Mucosa of descending colon (tissue), 3 donors: ENCODE data around the gene LRRK1. TPM values are rescaled to one million over a fixed set of nuclear protein-coding genes. Genes with fewer than 3 reads are reported as not detected.

Experiments used
- ATAC-seq: fragments of 200-7000 bp; cut with Tn5 transposase; one replicate; pipeline ENCODE4 v1.9.1; 2020; ENCODE audit warnings: mild to moderate bottlenecking, moderate library complexity
- DNase-seq, 3 donors: peaks; one replicate each; pipeline ENCODE4 v3.0.0-alpha.2; 2020
- H3K36me3 ChIP-seq: fragments of 200-600 bp; one replicate; pipeline ENCODE4 v1.8.0; 2021; ENCODE audit warnings: low read depth, mild to moderate bottlenecking
- H3K4me1 ChIP-seq: fragments of 200-600 bp; one replicate; pipeline ENCODE4 v1.8.0; 2021; ENCODE audit warnings: low read depth, mild to moderate bottlenecking
- H3K4me3 ChIP-seq: fragments of 200-600 bp; one replicate; pipeline ENCODE4 v1.8.0; 2021; ENCODE audit warnings: mild to moderate bottlenecking
- H3K9me3 ChIP-seq: fragments of 200-600 bp; one replicate; pipeline ENCODE4 v1.8.0; 2021; ENCODE audit warnings: mild to moderate bottlenecking
- intact Hi-C, 2 donors: fragments of 100-400 bp; cut with DNase I in 1 of 2; cut with micrococcal nuclease in 1 of 2; formaldehyde crosslinking; loops; one replicate each; pipeline versions ENCODE4 v1.11.0 to v1.11.1; 2022; cut with DNase I, micrococcal nuclease
- total RNA-seq, 3 donors: library from RNA; stranded (reverse); fragmentation: NEBNext Ultra II Directional in 2 of 3; extraction: Animal tissue kit (Norgen Biotek cat#: 25700) in 2 of 3; gene quantifications; one replicate each; pipeline versions ENCODE4 v1.2.1 to v1.2.4, GENCODE V29; 2021 to 2023
- TF ChIP-seq, protein P1 (sequence below): fragments of 200-600 bp; IDR thresholded peaks from one replicate; pipeline ENCODE4 v1.8.0; 2022; ENCODE audit warnings: antibody characterized with exemption, mild to moderate bottlenecking
- donor health status: DM: no; HTN: no; CAD: no; lungs with moderate emphysema.
- donor health status: DM: no; HTN: no; CAD: no.
- donor health status: DM: no; HTN: yes; CAD: no.

The LRRK1 gene
- total RNA-seq, 3 donors from 2014 or later, result 43.7 to 60.1 (median 50.6) TPM

DNA sequence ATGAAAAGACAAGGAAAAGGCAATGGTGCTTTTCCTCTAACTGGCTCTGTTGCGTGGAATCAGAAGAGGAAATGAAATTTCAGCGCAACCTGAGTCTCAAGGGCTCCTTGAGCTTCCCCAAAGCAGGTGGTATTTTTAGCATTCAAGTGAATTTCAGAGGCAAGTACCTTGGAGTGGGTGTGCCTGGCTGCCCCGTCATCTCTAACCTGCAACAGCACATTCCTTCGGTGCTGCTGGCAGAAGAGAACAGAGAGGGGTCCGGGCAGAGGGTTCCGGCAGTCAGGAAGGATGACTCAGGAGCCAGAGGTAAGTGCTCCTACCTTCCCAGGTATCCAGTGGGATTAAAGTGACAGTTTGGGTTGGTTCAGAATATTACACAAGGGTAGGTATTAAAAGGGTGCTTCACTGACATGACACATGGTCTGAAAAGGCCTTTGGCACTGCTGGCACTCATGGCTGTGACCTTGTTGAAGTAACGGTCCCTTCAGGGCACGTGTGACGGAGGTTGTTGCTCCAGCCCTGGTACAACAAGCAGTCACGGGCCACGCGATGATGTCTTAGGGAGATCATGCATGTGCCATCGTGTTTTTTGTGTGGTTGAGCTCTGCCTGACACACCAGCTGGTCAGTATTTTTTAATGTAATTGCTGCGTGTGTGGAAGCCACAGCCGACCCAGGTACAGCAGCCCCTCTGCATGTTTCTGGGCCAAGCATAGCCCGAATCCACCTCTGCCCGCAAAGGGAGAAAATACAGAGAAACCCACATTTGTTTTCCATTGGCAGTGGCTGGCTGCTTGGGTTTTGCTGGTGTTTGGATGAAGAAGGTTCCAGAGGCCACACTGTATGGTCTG lies 75.7 kb downstream of the LRRK1 start:
- intact Hi-C loops, result no loop called here
- Histone ChIP-seq H3K4me3 (no peak overlapping the region), H3K36me3 (no peaks in the 10 kb centered on the region), H3K4me1 (peaks cover 3% of the 10 kb centered on the region), H3K9me3 (no peaks in the 10 kb centered on the region)
- TF ChIP-seq, protein P1, sequence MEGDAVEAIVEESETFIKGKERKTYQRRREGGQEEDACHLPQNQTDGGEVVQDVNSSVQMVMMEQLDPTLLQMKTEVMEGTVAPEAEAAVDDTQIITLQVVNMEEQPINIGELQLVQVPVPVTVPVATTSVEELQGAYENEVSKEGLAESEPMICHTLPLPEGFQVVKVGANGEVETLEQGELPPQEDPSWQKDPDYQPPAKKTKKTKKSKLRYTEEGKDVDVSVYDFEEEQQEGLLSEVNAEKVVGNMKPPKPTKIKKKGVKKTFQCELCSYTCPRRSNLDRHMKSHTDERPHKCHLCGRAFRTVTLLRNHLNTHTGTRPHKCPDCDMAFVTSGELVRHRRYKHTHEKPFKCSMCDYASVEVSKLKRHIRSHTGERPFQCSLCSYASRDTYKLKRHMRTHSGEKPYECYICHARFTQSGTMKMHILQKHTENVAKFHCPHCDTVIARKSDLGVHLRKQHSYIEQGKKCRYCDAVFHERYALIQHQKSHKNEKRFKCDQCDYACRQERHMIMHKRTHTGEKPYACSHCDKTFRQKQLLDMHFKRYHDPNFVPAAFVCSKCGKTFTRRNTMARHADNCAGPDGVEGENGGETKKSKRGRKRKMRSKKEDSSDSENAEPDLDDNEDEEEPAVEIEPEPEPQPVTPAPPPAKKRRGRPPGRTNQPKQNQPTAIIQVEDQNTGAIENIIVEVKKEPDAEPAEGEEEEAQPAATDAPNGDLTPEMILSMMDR, result no peak
- DNase-seq, result no peak
- ATAC-seq, result no peak

GRCh38 chr15:100995471-100996430 lies 76.6 kb downstream of the LRRK1 start:
- no peaks in the 10 kb centered on the region for H3K9me3 ChIP-seq
- no peak overlapping the region for H3K4me3 ChIP-seq
- ATAC-seq (peak; percentile 82), DNase-seq (peak in 1 of 3 donors; percentile 39)
- intact Hi-C loops, result no loop called here
- no peaks in the 10 kb centered on the region for H3K36me3 ChIP-seq
- peaks cover 3% of the 10 kb centered on the region for H3K4me1 ChIP-seq
- TF ChIP-seq, protein P1, result no peak

GRCh38 chr15:100997442-100997841 lies 78.3 kb downstream of the LRRK1 start:
- ATAC-seq (peak; percentile 71), DNase-seq (no peak)
- Histone ChIP-seq H3K4me3 (no peak overlapping the region), H3K36me3 (no peaks in the 10 kb centered on the region), H3K9me3 (no peaks in the 10 kb centered on the region), H3K4me1 (peaks cover 3% of the 10 kb centered on the region)
- TF ChIP-seq, protein P1, result no peak
- intact Hi-C loops, result no loop called here

DNA sequence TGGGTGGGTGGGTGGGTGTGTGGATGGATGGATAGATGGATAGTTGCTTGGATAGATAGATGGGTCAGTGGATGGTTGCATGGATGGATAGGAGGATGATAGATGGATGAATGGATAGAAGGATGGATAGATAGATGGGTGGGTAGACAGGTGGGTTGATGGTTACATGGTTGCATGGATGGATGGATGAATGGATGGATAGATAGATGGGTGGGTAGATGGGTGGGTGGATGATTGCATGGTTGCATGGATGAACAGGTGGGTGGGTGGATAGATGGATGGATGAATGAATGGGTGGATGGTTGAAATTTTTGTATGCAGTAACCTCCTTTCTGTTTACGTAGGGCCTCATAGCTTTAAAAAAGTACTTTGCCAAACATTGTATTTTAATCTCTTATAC lies 79.5 kb downstream of the LRRK1 start:
- intact Hi-C loops, result no loop called here
- Histone ChIP-seq H3K4me3 (no peak overlapping the region), H3K9me3 (no peaks in the 10 kb centered on the region), H3K36me3 (no peaks in the 10 kb centered on the region), H3K4me1 (peaks cover 3% of the 10 kb centered on the region)
- ATAC-seq (no peak), DNase-seq (no peak)
- TF ChIP-seq, protein P1, result no peak

DNA sequence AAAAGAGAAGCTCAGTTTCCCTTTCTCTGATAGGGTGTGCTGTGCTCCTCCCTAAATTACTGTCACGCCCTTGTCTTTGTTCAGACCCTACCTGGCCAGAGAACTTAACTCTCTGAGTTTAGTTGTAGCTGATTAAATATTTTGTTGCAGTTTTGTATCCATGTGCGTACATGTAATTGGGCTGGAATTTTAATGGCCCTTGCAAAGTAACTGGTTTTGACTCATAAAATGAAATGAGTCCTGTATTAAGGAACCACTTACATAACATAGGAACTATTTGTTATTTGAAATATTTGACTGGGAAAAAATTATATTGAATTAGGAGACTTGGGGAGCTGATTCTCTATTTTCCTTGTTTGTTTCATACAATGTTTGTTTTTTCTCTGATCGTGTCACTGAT lies 80.2 kb downstream of the LRRK1 start:
- H3K36me3 ChIP-seq, result no peaks in the 10 kb centered on the region
- no peak overlapping the region for H3K4me3 ChIP-seq
- no peaks in the 10 kb centered on the region for H3K9me3 ChIP-seq
- ATAC-seq (peak; percentile 28), DNase-seq (no peak)
- peaks cover 3% of the 10 kb centered on the region for H3K4me1 ChIP-seq
- intact Hi-C loops, result no loop called here
- TF ChIP-seq, protein P1, result no peak
